Tongue (tissue), 2 donors: ENCODE measurements around the gene IL1RAPL1. TPM values are rescaled to one million over a fixed set of nuclear protein-coding genes. Genes with fewer than 3 reads are reported as not detected.

Experiments
- DNase-seq: peaks from one replicate; pipeline ENCODE4 v3.0.0-alpha.2; 2015
- total RNA-seq: library from RNA; depleted of rRNA; stranded (reverse); fragments of >200 nt; gene quantifications from one replicate; pipeline ENCODE4 v1.2.3, GENCODE V29; 2014

The IL1RAPL1 gene
- total RNA-seq, 1 donor from 2014 or later = 4.8 TPM

- DNase-seq = no peak
Observed at GRCh38 chrX:29792335-29792734, 1205.1 kb downstream of the IL1RAPL1 start.

GRCh38 chrX:29797156-29797555, 1209.9 kb downstream of the IL1RAPL1 start:
- no peak for DNase-seq

GRCh38 chrX:29798469-29798868, 1211.2 kb downstream of the IL1RAPL1 start:
- no peak for DNase-seq

- no peak for DNase-seq
Observed at GRCh38 chrX:29813174-29813573, 1225.9 kb downstream of the IL1RAPL1 start.

- DNase-seq = no peak
Observed at GRCh38 chrX:29824176-29824906, 1237.1 kb downstream of the IL1RAPL1 start.

- no peak for DNase-seq
Observed at GRCh38 chrX:29826742-29827141, 1239.5 kb downstream of the IL1RAPL1 start.

GRCh38 chrX:29834311-29834710, 1247.1 kb downstream of the IL1RAPL1 start:
- no peak for DNase-seq

GRCh38 chrX:29834764-29835163, 1247.5 kb downstream of the IL1RAPL1 start:
- DNase-seq = peak; percentile 6

- no peak for DNase-seq
Observed at GRCh38 chrX:29841750-29842149, 1254.5 kb downstream of the IL1RAPL1 start.

GRCh38 chrX:29842552-29842951, 1255.3 kb downstream of the IL1RAPL1 start:
- DNase-seq = no peak

- DNase-seq = peak; percentile 12
Observed at GRCh38 chrX:29851857-29852605, 1264.8 kb downstream of the IL1RAPL1 start.

GRCh38 chrX:29852767-29853166, 1265.5 kb downstream of the IL1RAPL1 start:
- DNase-seq = no peak

GRCh38 chrX:29858714-29859113, 1271.5 kb downstream of the IL1RAPL1 start:
- no peak for DNase-seq

- DNase-seq = no peak
Observed at GRCh38 chrX:29862126-29862677, 1275.0 kb downstream of the IL1RAPL1 start.

GRCh38 chrX:29867971-29868370, 1280.7 kb downstream of the IL1RAPL1 start:
- no peak for DNase-seq

- DNase-seq = no peak
Observed at GRCh38 chrX:29869837-29870236, 1282.6 kb downstream of the IL1RAPL1 start.

- DNase-seq = no peak
Observed at GRCh38 chrX:29870608-29871007, 1283.4 kb downstream of the IL1RAPL1 start.

- no peak for DNase-seq
Observed at GRCh38 chrX:29872831-29873230, 1285.6 kb downstream of the IL1RAPL1 start.

GRCh38 chrX:29876733-29877132, 1289.5 kb downstream of the IL1RAPL1 start:
- DNase-seq = no peak

- no peak for DNase-seq
Observed at GRCh38 chrX:29880977-29881376, 1293.7 kb downstream of the IL1RAPL1 start.

- DNase-seq = no peak
Observed at GRCh38 chrX:29890004-29890403, 1302.8 kb downstream of the IL1RAPL1 start.

GRCh38 chrX:29890646-29891200, 1303.5 kb downstream of the IL1RAPL1 start:
- DNase-seq = no peak

- no peak for DNase-seq
Observed at GRCh38 chrX:29902004-29902403, 1314.8 kb downstream of the IL1RAPL1 start.
